HG03139 (cell line): ENCODE data around the gene ZBTB38.

Experiments
- ATAC-seq: cut with Tn5 transposase; IDR thresholded peaks from one replicate; pipeline ENCODE4 v1.9.1; 2021; ENCODE audit not compliant: unreplicated experiment

Gene ZBTB38

GRCh38 chr3:141386611-141387111 lies 18.4 kb downstream of the ZBTB38 start:
- ATAC-seq = no peak

GRCh38 chr3:141387516-141387915 lies 19.2 kb downstream of the ZBTB38 start:
- no peak for ATAC-seq

- ATAC-seq = no peak
Measured at GRCh38 chr3:141388395-141388794, 20.1 kb downstream of the ZBTB38 start.

- no peak for ATAC-seq
Measured at GRCh38 chr3:141388823-141389621, 20.7 kb downstream of the ZBTB38 start.

GRCh38 chr3:141389703-141390102 lies 21.4 kb downstream of the ZBTB38 start:
- no peak for ATAC-seq

- no peak for ATAC-seq
Measured at GRCh38 chr3:141390747-141391146, 22.4 kb downstream of the ZBTB38 start.

GRCh38 chr3:141391298-141391990 lies 23.1 kb downstream of the ZBTB38 start:
- ATAC-seq = no peak

- ATAC-seq = no peak
Measured at GRCh38 chr3:141391991-141392316, 23.6 kb downstream of the ZBTB38 start.

GRCh38 chr3:141392416-141392815 lies 24.1 kb downstream of the ZBTB38 start:
- no peak for ATAC-seq

- no peak for ATAC-seq
Measured at GRCh38 chr3:141392897-141393734, 24.8 kb downstream of the ZBTB38 start.

- ATAC-seq = no peak
Measured at GRCh38 chr3:141393735-141394076, 25.4 kb downstream of the ZBTB38 start.

- no peak for ATAC-seq
Measured at GRCh38 chr3:141394560-141394959, 26.3 kb downstream of the ZBTB38 start.

GRCh38 chr3:141395005-141395589 lies 26.8 kb downstream of the ZBTB38 start:
- no peak for ATAC-seq

- no peak for ATAC-seq
Measured at GRCh38 chr3:141397996-141398395, 29.7 kb downstream of the ZBTB38 start.

GRCh38 chr3:141399200-141399599 lies 30.9 kb downstream of the ZBTB38 start:
- ATAC-seq = no peak

- ATAC-seq = no peak
Measured at GRCh38 chr3:141400073-141400971, 32.0 kb downstream of the ZBTB38 start.

GRCh38 chr3:141401095-141401494 lies 32.8 kb downstream of the ZBTB38 start:
- ATAC-seq = no peak

GRCh38 chr3:141401573-141402475 lies 33.5 kb downstream of the ZBTB38 start:
- ATAC-seq = peak; percentile 58

- peak; percentile 40 for ATAC-seq
Measured at GRCh38 chr3:141402476-141403171, 34.3 kb downstream of the ZBTB38 start.
